WTC11 (cell line): ENCODE measurements around the gene NIPA2. TPM values are rescaled to one million over a fixed set of nuclear protein-coding genes. Genes with fewer than 3 reads are reported as not detected.

Experiments
- ATAC-seq: fragments of 200-7000 bp; cut with Tn5 transposase; 2 replicates; pipeline ENCODE4 v1.10.0; 2021; ENCODE audit warnings: mild to moderate bottlenecking, moderate library complexity
- CTCF ChIA-PET: fragments of 300-600 bp; sonication (Branson Sonifier 250); formaldehyde crosslinking; loops from one replicate; lab custom pipeline; 2021; ENCODE audit warnings: antibody characterized with exemption; lab: Charles Lee
- POLR2A ChIA-PET: fragments of 350-600 bp; sonication (Branson Sonifier 250); formaldehyde crosslinking; loops from one replicate; lab custom pipeline; 2021; ENCODE audit warnings: antibody characterized with exemption; lab: Charles Lee
- DNase-seq: peaks from one replicate; pipeline ENCODE4 v3.0.0; 2021; ENCODE audit warnings: low spot score
- H3K27ac Mint-ChIP-seq: 2 replicates; pipeline ENCODE4 v1.8.0; 2021; ENCODE audit warnings: mixed read lengths
- H3K27me3 Mint-ChIP-seq: 2 replicates; pipeline ENCODE4 v1.8.0; 2021; ENCODE audit warnings: low read depth, mild to moderate bottlenecking, moderate library complexity, mixed read lengths
- H3K36me3 Mint-ChIP-seq: 2 replicates; pipeline ENCODE4 v1.8.0; 2021; ENCODE audit warnings: mixed read lengths
- H3K4me1 Mint-ChIP-seq: 2 replicates; pipeline ENCODE4 v1.8.0; 2022; ENCODE audit warnings: mixed read lengths
- H3K4me3 Mint-ChIP-seq: 2 replicates; pipeline ENCODE4 v1.8.0; 2021; ENCODE audit warnings: mild to moderate bottlenecking, moderate library complexity, mixed read lengths
- H3K9me3 Mint-ChIP-seq: 2 replicates; pipeline ENCODE4 v1.8.0; 2021; ENCODE audit warnings: mixed read lengths
- AFF4 ChIP-seq: sonication (generic); formaldehyde crosslinking; IDR thresholded peaks from 2 replicates; pipeline ENCODE4 v1.8.1; 2023; ENCODE audit warnings: mild to moderate bottlenecking, missing genetic modification reagents, borderline replicate concordance
- ATF6 ChIP-seq: sonication (generic); formaldehyde crosslinking; IDR thresholded peaks from 2 replicates; pipeline ENCODE4 v1.8.1; 2023; ENCODE audit warnings: mild to moderate bottlenecking, missing genetic modification reagents
- CBFB ChIP-seq: sonication (generic); formaldehyde crosslinking; IDR thresholded peaks from 2 replicates; pipeline ENCODE4 v1.8.1; 2022; ENCODE audit warnings: mild to moderate bottlenecking, low read depth, missing genetic modification reagents
- CDX4 ChIP-seq: fragments of 250-450 bp; sonication (Bioruptor Pico); IDR thresholded peaks from 2 replicates; pipeline ENCODE4 v1.9.0; 2021; ENCODE audit warnings: moderate library complexity, mild to moderate bottlenecking, inconsistent platforms, borderline replicate concordance
- E2F4 ChIP-seq: sonication (generic); formaldehyde crosslinking; IDR thresholded peaks from 2 replicates; pipeline ENCODE4 v1.8.1; 2022; ENCODE audit warnings: low read depth, mild to moderate bottlenecking, moderate library complexity, missing genetic modification reagents, borderline replicate concordance
- ERG ChIP-seq: fragments of 250-450 bp; sonication (Bioruptor Pico); IDR thresholded peaks from 2 replicates; pipeline ENCODE4 v1.8.0; 2021; ENCODE audit warnings: mild to moderate bottlenecking
- ETV6 ChIP-seq: sonication (generic); formaldehyde crosslinking; IDR thresholded peaks from 2 replicates; pipeline ENCODE4 v1.8.1; 2022; ENCODE audit warnings: mild to moderate bottlenecking, missing genetic modification reagents
- FOXJ3 ChIP-seq: sonication (generic); formaldehyde crosslinking; IDR thresholded peaks from 2 replicates; pipeline ENCODE4 v1.9.0; 2021; ENCODE audit warnings: missing genetic modification reagents, mild to moderate bottlenecking, borderline replicate concordance
- IRF2 ChIP-seq: sonication (generic); formaldehyde crosslinking; IDR thresholded peaks from 2 replicates; pipeline ENCODE4 v1.8.0; 2022; ENCODE audit warnings: low read depth, missing genetic modification reagents, borderline replicate concordance
- JAZF1 ChIP-seq: fragments of 250-450 bp; sonication (Bioruptor Pico); IDR thresholded peaks from 2 replicates; pipeline ENCODE4 v1.9.0; 2021; ENCODE audit warnings: moderate library complexity, mild to moderate bottlenecking, inconsistent platforms
- NFATC4 ChIP-seq: fragments of 250-450 bp; sonication (Bioruptor Pico); IDR thresholded peaks from 2 replicates; pipeline ENCODE4 v1.9.0; 2021; ENCODE audit warnings: mild to moderate bottlenecking
- SP1 ChIP-seq: sonication (generic); formaldehyde crosslinking; conservative IDR thresholded peaks from 2 replicates; pipeline ENCODE4 v1.8.1; 2022; ENCODE audit warnings: missing genetic modification reagents
- TCF7 ChIP-seq: sonication (generic); formaldehyde crosslinking; IDR thresholded peaks from 2 replicates; pipeline ENCODE4 v1.8.0; 2022; ENCODE audit warnings: mild to moderate bottlenecking, low read depth, missing genetic modification reagents, moderate library complexity
- ZBTB21 ChIP-seq: sonication (generic); formaldehyde crosslinking; IDR thresholded peaks from 2 replicates; pipeline ENCODE4 v1.8.1; 2023; ENCODE audit warnings: mild to moderate bottlenecking, missing genetic modification reagents, borderline replicate concordance
- ZNF281 ChIP-seq: sonication (generic); formaldehyde crosslinking; IDR thresholded peaks from 2 replicates; pipeline ENCODE4 v1.8.0; 2023; ENCODE audit warnings: mild to moderate bottlenecking, missing genetic modification reagents
- ZNF396 ChIP-seq: fragments of 250-450 bp; sonication (Bioruptor Pico); IDR thresholded peaks from 2 replicates; pipeline ENCODE4 v1.8.0; 2021; ENCODE audit warnings: mild to moderate bottlenecking, moderate library complexity, borderline replicate concordance
- ZNF671 ChIP-seq: fragments of 250-450 bp; sonication (Bioruptor Pico); IDR thresholded peaks from 2 replicates; pipeline ENCODE4 v1.8.0; 2021; ENCODE audit warnings: mild to moderate bottlenecking
- total RNA-seq: library from RNA; stranded (reverse); gene quantifications from 3 replicates; pipeline ENCODE4 v1.2.3, GENCODE V29; 2021

The NIPA2 gene
- total RNA-seq, 1 experiment from 2014 or later, result 79.5 TPM

- TF ChIP-seq TCF7, result no peak
These were observed 55.4 kb downstream of the NIPA2 start (continued) for GRCh38 chr15:22893881-22894280.

- TF ChIP-seq ZNF396 (CRISPR knock-in tag) (no peak), FOXJ3 (CRISPR knock-in tag) (no peak), SP1 (CRISPR knock-in tag) (no peak)
- H3K27me3 Mint-ChIP-seq, result no peaks in the 10 kb centered on the region
- H3K4me3 Mint-ChIP-seq, result no peak overlapping the region
- H3K36me3 Mint-ChIP-seq, result peaks cover 30% of the 10 kb centered on the region
- POLR2A ChIA-PET, result no interaction called here
- CTCF ChIA-PET, result no interaction called here
- no peak overlapping the region for H3K27ac Mint-ChIP-seq
- DNase-seq (no peak), ATAC-seq (no peak)
- H3K9me3 Mint-ChIP-seq, result peaks cover 8% of the 10 kb centered on the region
- H3K4me1 Mint-ChIP-seq, result no peaks in the 10 kb centered on the region
These were observed 57.2 kb downstream of the NIPA2 start for GRCh38 chr15:22895465-22896190.

GRCh38 chr15:22902046-22902445 is 63.6 kb downstream of the NIPA2 start:
- H3K36me3 Mint-ChIP-seq, result peaks cover 38% of the 10 kb centered on the region
- H3K9me3 Mint-ChIP-seq, result peaks cover 8% of the 10 kb centered on the region
- TF ChIP-seq IRF2 (CRISPR knock-in tag), result no peak
- TF ChIP-seq ZBTB21 (CRISPR knock-in tag), result no peak
- TF ChIP-seq E2F4, result no peak
- no peak for TF ChIP-seq ATF6 (CRISPR knock-in tag)
- TF ChIP-seq CBFB, result no peak
- no peak for TF ChIP-seq ERG (CRISPR knock-in tag)
- TF ChIP-seq ETV6 (CRISPR knock-in tag), result no peak
- TF ChIP-seq CDX4, result no peak
- no peak for TF ChIP-seq NFATC4 (CRISPR knock-in tag)
- no peak for TF ChIP-seq ZNF281 (CRISPR knock-in tag)
- no peak for TF ChIP-seq ZNF671 (CRISPR knock-in tag)
- no peak for TF ChIP-seq ZNF396 (CRISPR knock-in tag)
- TF ChIP-seq JAZF1, result no peak
- TF ChIP-seq AFF4 (CRISPR knock-in tag), result no peak
- no peaks in the 10 kb centered on the region for H3K4me1 Mint-ChIP-seq
- no peak overlapping the region for H3K27ac Mint-ChIP-seq
- POLR2A ChIA-PET, result no interaction called here
- no peak overlapping the region for H3K4me3 Mint-ChIP-seq
- ATAC-seq (no peak), DNase-seq (no peak)
- CTCF ChIA-PET, result no interaction called here
- no peaks in the 10 kb centered on the region for H3K27me3 Mint-ChIP-seq
